ENCODE measurements around the gene ADAMTS17.
A peak's percentile ranks its signal among the peaks of the same experiment; 100 is the strongest.
"Not testable (repeated sequence)": the region's sequence is repeated elsewhere in the genome, so short reads cannot be mapped to it uniquely, and the experiment has no call there.

The ADAMTS17 gene

GRCh38 chr15:100339451-100339850 lies 2.3 kb downstream of the ADAMTS17 start:
- DNase-seq (ENCODE audit: low spot score), result not testable (repeated sequence)

- DNase-seq (ENCODE audit: low spot score), result peak; percentile 56
Measured at GRCh38 chr15:100338971-100339444, 2.8 kb downstream of the ADAMTS17 start.

- DNase-seq (ENCODE audit: low spot score), result no peak
Measured at GRCh38 chr15:100338247-100338646, 3.5 kb downstream of the ADAMTS17 start.

GRCh38 chr15:100337096-100338044 lies 4.4 kb downstream of the ADAMTS17 start:
- DNase-seq (ENCODE audit: low spot score), result no peak

- DNase-seq (ENCODE audit: low spot score), result no peak
Measured at GRCh38 chr15:100336061-100336460, 5.7 kb downstream of the ADAMTS17 start.

- no peak for DNase-seq (ENCODE audit: low spot score)
Measured at GRCh38 chr15:100335335-100335999, 6.3 kb downstream of the ADAMTS17 start.

- no peak for DNase-seq (ENCODE audit: low spot score)
Measured at GRCh38 chr15:100334905-100335304, 6.9 kb downstream of the ADAMTS17 start.

- no peak for DNase-seq (ENCODE audit: low spot score)
Measured at GRCh38 chr15:100334456-100334855, 7.3 kb downstream of the ADAMTS17 start.

GRCh38 chr15:100334015-100334414 lies 7.8 kb downstream of the ADAMTS17 start:
- no peak for DNase-seq (ENCODE audit: low spot score)

- no peak for DNase-seq (ENCODE audit: low spot score)
Measured at GRCh38 chr15:100333236-100333635, 8.5 kb downstream of the ADAMTS17 start.

GRCh38 chr15:100332721-100333120 lies 9.1 kb downstream of the ADAMTS17 start:
- no peak for DNase-seq (ENCODE audit: low spot score)

- DNase-seq (ENCODE audit: low spot score), result no peak
Measured at GRCh38 chr15:100332231-100332630, 9.5 kb downstream of the ADAMTS17 start.

GRCh38 chr15:100330629-100331215 lies 11.1 kb downstream of the ADAMTS17 start:
- DNase-seq (ENCODE audit: low spot score), result no peak

GRCh38 chr15:100330221-100330620 lies 11.6 kb downstream of the ADAMTS17 start:
- DNase-seq (ENCODE audit: low spot score), result no peak

- DNase-seq (ENCODE audit: low spot score), result no peak
Measured at GRCh38 chr15:100328796-100329195, 13.0 kb downstream of the ADAMTS17 start.

- DNase-seq (ENCODE audit: low spot score), result no peak
Measured at GRCh38 chr15:100318880-100319279, 22.9 kb downstream of the ADAMTS17 start.

GRCh38 chr15:100314809-100315400 lies 26.9 kb downstream of the ADAMTS17 start:
- no peak for DNase-seq (ENCODE audit: low spot score)

- DNase-seq (ENCODE audit: low spot score), result no peak
Measured at GRCh38 chr15:100311833-100312476, 29.8 kb downstream of the ADAMTS17 start.

- no peak for DNase-seq (ENCODE audit: low spot score)
Measured at GRCh38 chr15:100311154-100311625, 30.6 kb downstream of the ADAMTS17 start.

- DNase-seq (ENCODE audit: low spot score), result no peak
Measured at GRCh38 chr15:100310513-100311153, 31.1 kb downstream of the ADAMTS17 start.

- no peak for DNase-seq (ENCODE audit: low spot score)
Measured at GRCh38 chr15:100310041-100310405, 31.8 kb downstream of the ADAMTS17 start.
